Stimulated activated CD4-positive, alpha-beta T cell treated with anti-CD3 and anti-CD28 coated beads, Interleukin-2, amount 100 ng/mL, for 24 hours (primary cell): Measurements from ENCODE around the gene TIMP2.
"Not testable (repeated sequence)": the region's sequence is repeated elsewhere in the genome, so short reads cannot be mapped to it uniquely, and the experiment has no call there.

Source experiments
- DNase-seq, 2 donors: peaks; one replicate each; pipeline ENCODE4 v3.0.0-alpha.2; 2020

TIMP2 gene

GRCh38 chr17:78885956-78886355 lies 39.2 kb downstream of the TIMP2 start:
- no peak for DNase-seq

DNA sequence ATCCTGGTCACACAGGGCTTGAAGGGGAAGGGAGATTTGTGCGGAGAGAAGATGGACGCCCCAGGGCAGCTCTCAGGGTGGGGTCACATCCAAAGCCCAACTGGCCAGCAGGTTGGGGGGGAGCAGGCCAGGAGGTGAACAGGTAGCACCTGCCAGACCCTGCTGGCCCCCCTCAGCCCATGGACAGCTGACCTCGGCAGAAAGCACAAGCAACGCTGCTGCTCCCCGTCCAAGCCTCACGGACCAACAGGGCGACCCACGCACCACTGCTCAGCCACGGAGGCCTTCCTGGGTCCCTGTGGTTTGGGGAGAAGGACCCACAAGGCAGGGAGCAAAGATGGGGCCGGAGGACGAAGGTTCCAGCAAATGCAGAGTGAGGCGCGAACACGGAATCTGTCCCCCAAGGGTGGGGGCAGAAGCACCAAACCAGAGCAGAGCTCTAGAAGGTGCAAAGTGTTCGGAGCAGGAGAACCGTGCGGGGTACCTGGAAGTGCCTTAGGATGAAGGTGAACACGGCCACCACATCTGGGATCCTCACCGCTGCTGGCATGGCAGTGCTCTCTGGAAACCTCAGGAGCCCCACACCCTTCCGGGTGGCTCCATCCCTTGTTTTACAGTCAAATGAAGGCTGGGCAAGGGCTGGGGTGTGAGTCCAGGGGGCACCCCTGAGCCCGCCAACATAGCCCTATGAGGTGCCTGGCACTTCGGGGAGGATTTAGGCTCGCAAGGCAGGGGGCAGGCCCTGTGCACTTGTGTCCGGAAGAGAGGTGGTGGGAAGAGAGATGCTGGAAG lies 40.1 kb downstream of the TIMP2 start:
- DNase-seq = no peak

- DNase-seq = no peak
These were observed 40.9 kb downstream of the TIMP2 start for GRCh38 chr17:78884148-78884825.

- DNase-seq = no peak
These were observed 41.6 kb downstream of the TIMP2 start for GRCh38 chr17:78883533-78884131.

GRCh38 chr17:78883089-78883532 lies 42.1 kb downstream of the TIMP2 start:
- no peak for DNase-seq

GRCh38 chr17:78882540-78883088 lies 42.6 kb downstream of the TIMP2 start:
- no peak for DNase-seq

GRCh38 chr17:78879635-78880186 lies 45.5 kb downstream of the TIMP2 start:
- peak; percentile 30 to 42 for DNase-seq

GRCh38 chr17:78878871-78879527 lies 46.2 kb downstream of the TIMP2 start:
- DNase-seq = no peak

DNA sequence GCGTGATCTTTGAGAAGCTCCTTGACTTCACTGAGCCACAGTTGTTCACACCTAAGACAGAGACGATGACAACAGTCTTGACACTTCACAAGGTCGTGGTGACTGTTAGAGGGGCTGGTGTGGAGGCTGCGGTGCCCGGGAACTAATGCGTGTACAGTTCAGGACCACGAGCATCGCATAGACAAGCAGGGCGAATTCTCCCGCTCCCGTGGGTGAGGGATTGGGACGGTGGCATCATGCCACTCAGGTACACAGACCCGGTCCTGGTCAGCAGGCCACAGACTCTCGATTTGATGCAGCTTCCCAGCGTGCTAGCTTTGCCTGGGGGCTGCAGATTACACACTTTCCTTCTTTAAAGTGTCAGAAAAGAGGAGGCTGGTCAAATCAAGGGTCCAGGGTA lies 46.9 kb downstream of the TIMP2 start:
- no peak for DNase-seq

GRCh38 chr17:78876954-78877517 lies 48.2 kb downstream of the TIMP2 start:
- not testable (repeated sequence) for DNase-seq

GRCh38 chr17:78876094-78876597 lies 49.0 kb downstream of the TIMP2 start:
- DNase-seq = no peak

DNA sequence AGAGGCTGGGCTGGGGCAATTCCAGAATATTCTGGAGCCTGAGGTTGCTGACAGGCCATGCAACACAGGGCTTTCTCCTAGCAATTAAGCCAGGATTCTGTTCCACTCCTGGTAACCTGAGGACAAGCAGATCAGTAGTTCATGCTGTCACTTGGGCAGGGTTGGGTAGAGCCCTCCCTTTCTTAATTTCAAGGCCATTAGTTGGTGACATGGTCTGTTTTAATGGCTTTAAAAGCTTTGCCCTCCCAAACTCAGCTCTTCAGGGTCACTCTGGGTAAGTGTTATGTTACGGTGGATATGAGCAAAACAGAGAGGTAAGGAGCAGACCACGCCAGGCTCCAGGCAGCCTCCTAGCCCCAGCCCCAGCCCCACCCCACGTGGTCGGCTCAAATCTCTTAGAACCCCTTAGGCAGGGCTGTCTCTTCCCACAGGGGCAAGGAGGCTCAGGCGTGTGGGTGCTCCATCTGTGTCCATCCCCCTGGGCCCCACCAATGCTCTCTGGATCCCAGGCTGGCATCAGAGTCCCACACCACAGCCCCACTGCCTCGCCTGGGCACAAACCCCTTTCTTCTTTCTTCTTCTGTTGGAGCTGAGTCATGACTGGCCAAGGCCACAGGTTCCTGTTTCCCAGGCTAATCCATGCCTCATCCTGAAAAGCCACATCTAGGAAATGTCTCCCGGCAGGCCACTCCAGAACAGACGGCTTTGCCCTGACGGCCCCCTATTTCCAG lies 49.7 kb downstream of the TIMP2 start:
- no peak for DNase-seq

- DNase-seq = no peak
These were observed 51.5 kb downstream of the TIMP2 start for GRCh38 chr17:78873519-78874340.

- DNase-seq = no peak
These were observed 52.7 kb downstream of the TIMP2 start for GRCh38 chr17:78872486-78872885.

GRCh38 chr17:78870621-78871020 lies 54.6 kb downstream of the TIMP2 start:
- DNase-seq = no peak

GRCh38 chr17:78868391-78868790 lies 56.8 kb downstream of the TIMP2 start:
- DNase-seq = no peak

DNA sequence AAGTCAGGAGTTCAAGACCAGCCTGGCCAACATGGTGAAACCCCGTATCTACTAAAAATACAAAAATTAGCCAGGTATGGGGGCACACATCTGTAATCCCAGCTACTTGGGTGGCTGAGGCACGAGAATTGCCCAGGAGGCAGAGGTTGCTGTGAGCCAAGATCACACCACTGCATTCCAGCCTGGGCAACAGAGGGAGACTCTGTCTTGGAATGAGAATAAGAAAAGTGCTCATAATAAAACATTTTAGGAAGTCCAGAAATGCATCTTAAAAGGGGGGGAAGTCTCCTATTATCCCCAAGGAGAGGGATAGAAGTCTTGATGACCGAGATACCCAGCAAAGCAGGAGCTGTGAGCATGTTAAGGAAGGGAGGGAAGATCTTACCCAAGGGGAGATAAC lies 58.1 kb downstream of the TIMP2 start:
- DNase-seq = not testable (repeated sequence)

GRCh38 chr17:78865682-78866390 lies 59.4 kb downstream of the TIMP2 start:
- peak; percentile 74 for DNase-seq

DNA sequence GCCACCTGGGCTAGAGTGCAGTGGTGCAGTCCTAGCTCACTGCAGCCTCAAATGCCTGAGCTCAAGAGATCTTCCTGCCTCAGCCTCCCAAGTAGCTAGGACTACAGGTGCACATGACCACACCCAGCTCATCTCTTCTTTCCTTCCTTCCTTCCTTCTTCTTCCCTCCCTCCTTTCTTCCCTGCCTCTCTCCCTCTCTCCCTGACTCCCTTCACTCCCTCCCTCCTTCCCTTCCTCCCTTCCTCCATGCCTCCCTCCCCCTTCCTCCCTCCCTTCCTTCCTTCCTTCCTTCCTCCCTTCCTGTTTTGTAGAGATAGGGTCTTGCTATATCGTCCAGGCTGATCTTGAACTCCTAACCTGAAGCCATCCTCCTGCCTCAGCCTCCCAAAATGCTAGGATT lies 61.1 kb downstream of the TIMP2 start:
- DNase-seq = no peak
